ENCODE measurements around the gene TMEM62. TPM values are rescaled to one million over a fixed set of nuclear protein-coding genes. Genes with fewer than 3 reads are reported as not detected.

The TMEM62 gene
- total and polyA plus RNA-seq, 10 of the 15 experiments (the other 5 are each of a cell fraction or from before 2014, with no cell fraction given), result 7.0 to 26.8 (median 14.9) TPM

DNA sequence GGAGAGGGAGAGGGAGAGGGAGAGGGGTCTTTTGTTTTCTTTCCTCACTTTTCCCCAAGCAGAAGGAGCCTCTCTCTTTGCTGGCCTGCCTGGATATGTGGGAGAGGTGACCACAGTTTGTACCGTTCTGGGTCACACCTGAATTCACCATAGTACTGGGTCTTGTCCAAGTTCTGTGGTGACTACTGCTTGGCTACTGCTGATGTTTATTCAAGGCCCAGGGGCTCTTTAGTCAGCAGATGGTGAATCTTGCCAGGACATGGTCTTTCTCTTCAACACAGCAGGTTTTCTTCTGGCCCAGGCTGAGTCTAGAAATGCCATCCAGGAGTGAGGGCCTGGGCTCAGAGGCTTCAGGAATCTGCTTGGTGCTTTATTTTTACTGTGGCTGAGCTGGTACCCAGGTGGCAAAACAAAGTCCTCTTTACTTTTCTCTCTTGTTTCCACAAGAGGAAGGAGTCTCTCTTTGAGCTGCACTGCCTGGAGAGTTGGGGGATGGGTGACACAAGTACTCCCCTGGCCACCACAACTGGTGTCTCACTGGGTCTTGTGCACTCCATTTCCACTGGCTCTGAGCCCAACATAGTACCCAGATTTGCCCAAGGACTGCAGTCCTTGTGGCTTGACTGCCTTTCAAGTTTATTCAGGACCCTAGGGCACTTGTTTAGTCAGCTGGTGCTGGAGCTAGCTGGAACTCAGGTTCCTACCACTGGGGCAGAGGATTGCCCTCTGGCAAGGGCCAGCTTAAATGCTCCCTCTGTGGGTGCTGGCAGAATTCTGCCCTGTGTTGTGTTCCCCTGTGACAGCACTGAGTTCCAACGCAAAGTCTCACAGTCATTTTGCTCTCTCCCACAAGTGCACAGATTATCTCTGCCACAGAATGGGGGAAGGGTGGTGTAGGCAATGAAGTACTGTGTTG lies 35.1 kb downstream of the TMEM62 start:
- POLR2A ChIA-PET, result no interaction called here
- no peaks in the 10 kb centered on the region for H3K79me2 ChIP-seq (ENCODE audit: control insufficient read depth, insufficient read depth, low read length)
- DNase-seq (ENCODE audit: low read depth, low spot score) (no peak), FAIRE-seq (no peak), ATAC-seq (no peak)
- in situ Hi-C loops (cut with MboI), result no loop called here
- H2AFZ ChIP-seq (ENCODE audit: control insufficient read depth, low read depth, low read length), result no peak overlapping the region
- no peaks in the 10 kb centered on the region for H3K27me3 ChIP-seq (replicated peaks in 1 of 2; ENCODE audit: control insufficient read depth in 2 of 2, insufficient read depth in 2 of 2, low read length in 1 of 2)
- no peaks in the 10 kb centered on the region for H4K20me1 ChIP-seq (ENCODE audit: control insufficient read depth, insufficient read depth)
- SMC1A ChIA-PET (ENCODE audit: uncharacterized antibody, unreplicated experiment), result no interaction called here
- RAD21 ChIA-PET (ENCODE audit: unreplicated experiment), result no interaction called here
- no TSS peak for BruUV-seq (replicated peaks)
- H3K4me2 ChIP-seq (ENCODE audit: control insufficient read depth, insufficient read depth), result no peak overlapping the region
- peaks cover 0 to 10% of the 10 kb centered on the region in 2 experiments; a peak in 3 of 4 replicates for H3K36me3 ChIP-seq (ENCODE audit: control insufficient read depth in 2 of 2, insufficient read depth in 2 of 2, low read length in 1 of 2)
- H3K4me3 ChIP-seq, result no peak overlapping the region
- no peak for TF ChIP-seq HDGF (IDR thresholded peaks at IDR 0.05)
- no peak for TF ChIP-seq RFX5 (IDR thresholded peaks at IDR 0.05; ENCODE audit: low read depth, low read length)
- no peak for TF ChIP-seq BRCA1 (IDR thresholded peaks at IDR 0.05; ENCODE audit: low read depth, low read length)
- TF ChIP-seq, protein P1, sequence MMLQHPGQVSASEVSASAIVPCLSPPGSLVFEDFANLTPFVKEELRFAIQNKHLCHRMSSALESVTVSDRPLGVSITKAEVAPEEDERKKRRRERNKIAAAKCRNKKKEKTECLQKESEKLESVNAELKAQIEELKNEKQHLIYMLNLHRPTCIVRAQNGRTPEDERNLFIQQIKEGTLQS (IDR thresholded peaks at IDR 0.05; ENCODE audit: borderline replicate concordance, extremely low read depth, low read depth, low read length), result no peak
- TF ChIP-seq NR2F1 (conservative IDR thresholded peaks at IDR 0.05), result no peak
- TF ChIP-seq NRF1 (conservative IDR thresholded peaks at IDR 0.05; ENCODE audit: low read depth, low read length), result no peak
- TF ChIP-seq, protein P2, sequence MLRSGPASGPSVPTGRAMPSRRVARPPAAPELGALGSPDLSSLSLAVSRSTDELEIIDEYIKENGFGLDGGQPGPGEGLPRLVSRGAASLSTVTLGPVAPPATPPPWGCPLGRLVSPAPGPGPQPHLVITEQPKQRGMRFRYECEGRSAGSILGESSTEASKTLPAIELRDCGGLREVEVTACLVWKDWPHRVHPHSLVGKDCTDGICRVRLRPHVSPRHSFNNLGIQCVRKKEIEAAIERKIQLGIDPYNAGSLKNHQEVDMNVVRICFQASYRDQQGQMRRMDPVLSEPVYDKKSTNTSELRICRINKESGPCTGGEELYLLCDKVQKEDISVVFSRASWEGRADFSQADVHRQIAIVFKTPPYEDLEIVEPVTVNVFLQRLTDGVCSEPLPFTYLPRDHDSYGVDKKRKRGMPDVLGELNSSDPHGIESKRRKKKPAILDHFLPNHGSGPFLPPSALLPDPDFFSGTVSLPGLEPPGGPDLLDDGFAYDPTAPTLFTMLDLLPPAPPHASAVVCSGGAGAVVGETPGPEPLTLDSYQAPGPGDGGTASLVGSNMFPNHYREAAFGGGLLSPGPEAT (IDR thresholded peaks at IDR 0.05; ENCODE audit: low read depth), result no peak
- peak; percentile 12; the same call in 1 of the 2 replicates for TF ChIP-seq POLR2A (IDR thresholded peaks at IDR 0.05; ENCODE audit: low read depth, low read length)
- CTCF ChIA-PET, result interaction anchor here (1.9 kb wide), 1 partner anchor 35 kb away, joined by 7 read pairs; no protein-coding TSS in a partner anchor
- 50% methylated on average over 2 of the region's 2 CpGs for WGBS (ENCODE audit: insufficient coverage, insufficient replicate concordance, low lambda C conversion rate, missing lambda C conversion rate)
- no peak overlapping the region for H3K27ac ChIP-seq (ENCODE audit: control insufficient read depth, insufficient read depth)
- no peaks in the 10 kb centered on the region; the same call in 1 of the 3 replicates for H3K9me3 ChIP-seq (replicated peaks; ENCODE audit: control insufficient read depth, insufficient read depth, low read length)
- H3K9ac ChIP-seq (ENCODE audit: control insufficient read depth, insufficient read depth, low read length), result no peak overlapping the region
- intact Hi-C loops (cut with micrococcal nuclease; ENCODE audit: unreplicated experiment), result no loop called here
- H3K4me1 ChIP-seq (ENCODE audit: control insufficient read depth, insufficient read depth, low read length), result no peaks in the 10 kb centered on the region

All from GM12878 (cell line).